Natural killer cell (primary cell): ENCODE results near the gene UBAC2. TPM values are rescaled to one million over a fixed set of nuclear protein-coding genes. Genes with fewer than 3 reads are reported as not detected.
A peak's percentile ranks its signal among the peaks of the same experiment; 100 is the strongest.

ENCODE experiments used
- ATAC-seq, 3 donors: fragments of 150-1000 bp in 2 of 3; fragments of 200-7000 bp in 1 of 3; cut with Tn5 transposase; 1 replicate in 1 of 3; 2 replicates in 2 of 3; pipeline ENCODE4 v1.10.0; 2021; ENCODE audit warnings: mild to moderate bottlenecking in 2 of 3, moderate library complexity in 2 of 3
- DNase-seq, 2 donors: peaks; one replicate each; pipeline versions ENCODE4 v3.0.0 to v3.0.0-alpha.2; 2013 to 2021; ENCODE audit warnings: mixed read lengths in 1 of 2
- H3K27ac ChIP-seq: one replicate; pipeline ENCODE4 v1.5.1; 2013; ENCODE audit warnings: mild to moderate bottlenecking, low read length
- H3K27me3 ChIP-seq: one replicate; pipeline ENCODE4 v1.6.1; 2013; ENCODE audit warnings: low read length; ENCODE audit not compliant: control insufficient read depth, insufficient read depth
- H3K36me3 ChIP-seq: one replicate; pipeline ENCODE4 v1.6.1; 2013; ENCODE audit warnings: low read length; ENCODE audit not compliant: control insufficient read depth, insufficient read depth
- H3K4me1 ChIP-seq: one replicate; pipeline ENCODE4 v1.6.1; 2013; ENCODE audit warnings: low read length; ENCODE audit not compliant: control insufficient read depth, insufficient read depth
- H3K4me3 ChIP-seq: one replicate; pipeline ENCODE4 v1.5.1; 2013; ENCODE audit warnings: low read length
- H3K9me3 ChIP-seq: one replicate; pipeline ENCODE4 v1.6.1; 2013; ENCODE audit warnings: low read length; ENCODE audit not compliant: control insufficient read depth, insufficient read depth
- H3K27ac Mint-ChIP-seq, 2 donors: one replicate each; pipeline ENCODE4 v1.8.0; 2022; ENCODE audit warnings: mild to moderate bottlenecking in 2 of 2, mixed read lengths in 2 of 2, moderate library complexity in 1 of 2
- H3K27me3 Mint-ChIP-seq, 2 donors: one replicate each; pipeline ENCODE4 v1.8.0; 2022; ENCODE audit warnings: low read depth in 2 of 2, mixed read lengths in 2 of 2
- H3K36me3 Mint-ChIP-seq: one replicate; pipeline ENCODE4 v1.8.0; 2022; ENCODE audit warnings: mixed read lengths
- H3K4me1 Mint-ChIP-seq, 2 donors: one replicate each; pipeline ENCODE4 v1.8.0; 2022; ENCODE audit warnings: mixed read lengths in 2 of 2
- H3K4me3 Mint-ChIP-seq: one replicate; pipeline ENCODE4 v1.8.0; 2022; ENCODE audit warnings: mild to moderate bottlenecking, moderate library complexity, mixed read lengths
- H3K9me3 Mint-ChIP-seq, 2 donors: one replicate each; pipeline ENCODE4 v1.8.0; 2022; ENCODE audit warnings: mixed read lengths in 2 of 2
- CTCF ChIP-seq: fragments of 200-600 bp; IDR thresholded peaks from one replicate; pipeline ENCODE4 v1.8.0; 2022; ENCODE audit warnings: antibody characterized with exemption
- WGBS: methylation state at CpG from one replicate; pipeline ENCODE4 v1.1.7; 2013; ENCODE audit warnings: missing lambda C conversion rate; ENCODE audit not compliant: insufficient coverage; 5-methylcytosine and 5-hydroxymethylcytosine counted together
- intact Hi-C: fragments of 100-400 bp; cut with micrococcal nuclease; formaldehyde crosslinking; loops from one replicate; pipeline ENCODE4 v1.14.2; 2022
- total RNA-seq, 4 donors: library from RNA; stranded (reverse); fragments of 120-200 nt in 1 of 4; gene quantifications; one replicate each; pipeline versions ENCODE4 v1.2.3 to v1.2.4, GENCODE V29; 2013 to 2022

Gene UBAC2
- total RNA-seq, 3 donors from 2014 or later (not counting 1 experiment from before 2014, with no cell fraction given): 50.6 to 59.1 (median 56.4) TPM

GRCh38 chr13:99431927-99432608 is 231.4 kb downstream of the UBAC2 start:
- DNase-seq (peak; percentile 35 to 62), ATAC-seq (no peak)
- H3K27ac ChIP-seq: peak overlapping the region; percentile 84
- Mint-ChIP-seq H3K36me3 (no peaks in the 10 kb centered on the region), H3K4me3 (peak overlapping the region; percentile 79), H3K9me3 (peaks cover 2 to 3% of the 10 kb centered on the region in 2 donors), H3K27me3 (peaks cover 14 to 17% of the 10 kb centered on the region in 2 donors), H3K27ac (peak overlapping the region; percentile 91 to 95), H3K4me1 (peaks cover 37 to 47% of the 10 kb centered on the region in 2 donors)
- WGBS: 24% methylated on average over 18 of the region's 18 CpGs
- no peak for TF ChIP-seq CTCF
- H3K4me3 ChIP-seq: peak overlapping the region; percentile 5
- peaks cover 62% of the 10 kb centered on the region for H3K4me1 ChIP-seq
- no peaks in the 10 kb centered on the region for H3K27me3 ChIP-seq
- H3K36me3 ChIP-seq: no peaks in the 10 kb centered on the region
- no peaks in the 10 kb centered on the region for H3K9me3 ChIP-seq
- intact Hi-C loops: loop anchor here (2.0 to 5.0 kb wide), 4 partner anchors 215 to 385 kb away; partner anchors contain the start of gene UBAC2

- WGBS: 6% methylated on average over 23 of the region's 23 CpGs
- no peaks in the 10 kb centered on the region for H3K9me3 ChIP-seq
- peak; percentile 55 to 77 (median 70) for ATAC-seq
- H3K27ac ChIP-seq: peak overlapping the region; percentile 84
- peak overlapping the region; percentile 91 to 95 for H3K27ac Mint-ChIP-seq
- no peaks in the 10 kb centered on the region for H3K36me3 ChIP-seq
- H3K4me3 Mint-ChIP-seq: peak overlapping the region; percentile 79
- peaks cover 64% of the 10 kb centered on the region for H3K4me1 ChIP-seq
- H3K27me3 ChIP-seq: no peaks in the 10 kb centered on the region
- no peak for TF ChIP-seq CTCF
- peaks cover 40 to 54% of the 10 kb centered on the region in 2 donors for H3K4me1 Mint-ChIP-seq
- no peaks in the 10 kb centered on the region for H3K36me3 Mint-ChIP-seq
- peaks cover 2 to 3% of the 10 kb centered on the region in 2 donors for H3K9me3 Mint-ChIP-seq
- DNase-seq: peak; percentile 81 to 96
- H3K27me3 Mint-ChIP-seq: peaks cover 12% of the 10 kb centered on the region in 2 donors
- intact Hi-C loops: loop anchor here (2.0 to 5.0 kb wide), 4 partner anchors 216 to 386 kb away; partner anchors contain the start of gene UBAC2
- H3K4me3 ChIP-seq: peak overlapping the region; percentile 5
Observed at GRCh38 chr13:99432609-99433542, 232.2 kb downstream of the UBAC2 start.

- Mint-ChIP-seq H3K27ac (peak overlapping the region; percentile 91 to 95), H3K9me3 (peaks cover 2 to 3% of the 10 kb centered on the region in 2 donors), H3K27me3 (peaks cover 8 to 11% of the 10 kb centered on the region in 2 donors), H3K4me3 (peak overlapping the region; percentile 79), H3K36me3 (no peaks in the 10 kb centered on the region), H3K4me1 (peaks cover 40 to 54% of the 10 kb centered on the region in 2 donors)
- Histone ChIP-seq H3K36me3 (no peaks in the 10 kb centered on the region), H3K4me3 (no peak overlapping the region), H3K27me3 (no peaks in the 10 kb centered on the region), H3K9me3 (no peaks in the 10 kb centered on the region), H3K4me1 (peaks cover 64% of the 10 kb centered on the region), H3K27ac (peak overlapping the region; percentile 84)
- intact Hi-C loops: loop anchor here (1.0 to 5.0 kb wide), 7 partner anchors 30 to 387 kb away; partner anchors contain the start of gene UBAC2
- ATAC-seq (no peak), DNase-seq (peak in 1 of 2 donors; percentile 35)
- 93% methylated on average over 6 of the region's 8 CpGs for WGBS
- TF ChIP-seq CTCF: no peak
Observed at GRCh38 chr13:99433543-99434075, 233.0 kb downstream of the UBAC2 start.
